OCI-LY7 (cell line): Measurements from ENCODE around the gene CNOT6L.

ENCODE experiments used
- CTCF ChIP-seq: fragments of 200-600 bp; sonication (generic); conservative IDR thresholded peaks from 2 replicates; pipeline ENCODE4 v1.5.1; 2014; ENCODE audit warnings: mild to moderate bottlenecking, antibody characterized with exemption, low read length, moderate library complexity, mixed read lengths
- EZH2phosphoT487 ChIP-seq: fragments of 200-600 bp; sonication (generic); IDR thresholded peaks from 2 replicates; pipeline ENCODE4 v1.6.1; 2018; ENCODE audit warnings: low read depth, borderline replicate concordance, mild to moderate bottlenecking, mixed run types, antibody characterized with exemption, low read length, moderate library complexity, mixed read lengths

DNA sequence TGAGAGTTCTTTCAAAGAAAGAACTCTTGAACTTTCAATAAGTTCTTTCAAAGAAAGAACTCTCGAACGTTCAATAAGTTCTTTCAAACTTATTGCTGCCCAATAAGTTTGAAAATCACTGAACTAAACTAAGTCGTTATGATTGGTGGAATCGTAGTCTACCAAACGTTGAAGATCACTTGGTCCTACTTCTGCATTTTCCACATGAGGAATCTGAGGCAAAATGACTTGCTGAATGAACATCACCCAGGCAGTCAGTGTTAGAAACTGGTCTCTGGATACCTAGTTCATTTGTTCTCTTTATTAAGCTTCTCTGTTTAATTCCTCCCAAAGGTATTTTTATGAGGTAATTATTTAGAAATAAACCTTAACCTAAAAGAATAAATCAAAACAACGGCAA is 7.1 kb upstream of the CNOT6L start:
- TF ChIP-seq CTCF (no peak), EZH2phosphoT487 (no peak)
